ENCODE results near the gene INSC.

INSC gene

GRCh38 chr11:15108592-15109130, 6.1 kb upstream of the INSC start:
- no peak for DNase-seq (ENCODE audit: low read depth in 2 of 2)

- no peak for DNase-seq (ENCODE audit: low read depth in 2 of 2)
These were observed 5.1 kb upstream of the INSC start for GRCh38 chr11:15109602-15110001.

- no peak for DNase-seq (ENCODE audit: low read depth in 2 of 2)
These were observed 3.5 kb upstream of the INSC start for GRCh38 chr11:15111215-15111614.

- no peak for DNase-seq (ENCODE audit: low read depth in 2 of 2)
These were observed 2.6 kb upstream of the INSC start for GRCh38 chr11:15112131-15112541.

- DNase-seq (ENCODE audit: low read depth in 2 of 2), result no peak
These were observed 1.3 kb upstream of the INSC start for GRCh38 chr11:15113381-15113780.

- DNase-seq (ENCODE audit: low read depth in 2 of 2), result no peak
These were observed 963 bp downstream of the INSC start for GRCh38 chr11:15115686-15116085.

GRCh38 chr11:15117751-15118150, 3.0 kb downstream of the INSC start:
- no peak for DNase-seq (ENCODE audit: low read depth in 2 of 2)

- no peak for DNase-seq (ENCODE audit: low read depth in 2 of 2)
These were observed 3.7 kb downstream of the INSC start for GRCh38 chr11:15118431-15118830.

GRCh38 chr11:15119352-15119751, 4.6 kb downstream of the INSC start:
- DNase-seq (ENCODE audit: low read depth in 2 of 2), result no peak

GRCh38 chr11:15119826-15120225, 5.1 kb downstream of the INSC start:
- no peak for DNase-seq (ENCODE audit: low read depth in 2 of 2)

GRCh38 chr11:15123849-15124248, 9.1 kb downstream of the INSC start:
- DNase-seq (ENCODE audit: low read depth in 2 of 2), result no peak

GRCh38 chr11:15124528-15124927, 9.8 kb downstream of the INSC start:
- DNase-seq (ENCODE audit: low read depth in 2 of 2), result no peak

- no peak for DNase-seq (ENCODE audit: low read depth in 2 of 2)
These were observed 12.6 kb downstream of the INSC start for GRCh38 chr11:15127341-15127740.

GRCh38 chr11:15128621-15129020, 13.9 kb downstream of the INSC start:
- DNase-seq (ENCODE audit: low read depth in 2 of 2), result no peak

GRCh38 chr11:15136166-15136565, 21.4 kb downstream of the INSC start:
- DNase-seq (ENCODE audit: low read depth in 2 of 2), result no peak

- DNase-seq (ENCODE audit: low read depth in 2 of 2), result no peak
These were observed 24.5 kb downstream of the INSC start for GRCh38 chr11:15139096-15139770.

GRCh38 chr11:15139958-15140659, 25.4 kb downstream of the INSC start:
- DNase-seq (ENCODE audit: low read depth in 2 of 2), result no peak

- no peak for DNase-seq (ENCODE audit: low read depth in 2 of 2)
These were observed 26.7 kb downstream of the INSC start for GRCh38 chr11:15141381-15141780.

- DNase-seq (ENCODE audit: low read depth in 2 of 2), result no peak
These were observed 28.1 kb downstream of the INSC start for GRCh38 chr11:15142838-15143237.

- no peak for DNase-seq (ENCODE audit: low read depth in 2 of 2)
These were observed 29.1 kb downstream of the INSC start for GRCh38 chr11:15143855-15144254.

- no peak for DNase-seq (ENCODE audit: low read depth in 2 of 2)
These were observed 29.6 kb downstream of the INSC start for GRCh38 chr11:15144347-15144746.

GRCh38 chr11:15145151-15145550, 30.4 kb downstream of the INSC start:
- no peak for DNase-seq (ENCODE audit: low read depth in 2 of 2)

GRCh38 chr11:15145615-15146014, 30.9 kb downstream of the INSC start:
- no peak for DNase-seq (ENCODE audit: low read depth in 2 of 2)
